Sigmoid colon (tissue), 7 donors: ENCODE measurements around the gene TRAP1. TPM values are rescaled to one million over a fixed set of nuclear protein-coding genes. Genes with fewer than 3 reads are reported as not detected.
A peak's percentile ranks its signal among the peaks of the same experiment; 100 is the strongest.

ENCODE experiments used
- DNase-seq: peaks from one replicate; pipeline ENCODE4 v3.0.0-alpha.2; 2019
- H3K27ac ChIP-seq, 4 donors: fragments of 200-600 bp; sonication (generic); one replicate each; pipeline ENCODE4 v1.5.1; 2016 to 2019; ENCODE audit warnings: mild to moderate bottlenecking in 1 of 4
- H3K27me3 ChIP-seq, 3 donors: fragments of 200-600 bp; sonication (generic); one replicate each; pipeline ENCODE4 v1.5.1; 2019; ENCODE audit warnings: mild to moderate bottlenecking in 1 of 3
- H3K36me3 ChIP-seq, 4 donors: fragments of 200-600 bp; sonication (generic); one replicate each; pipeline ENCODE4 v1.5.1; 2016 to 2019
- H3K4me1 ChIP-seq, 4 donors: fragments of 200-600 bp; sonication (generic); one replicate each; pipeline ENCODE4 v1.5.1; 2017 to 2019
- H3K4me3 ChIP-seq, 4 donors: fragments of 200-600 bp; sonication (generic); one replicate each; pipeline ENCODE4 v1.5.1; 2017 to 2019; ENCODE audit warnings: mild to moderate bottlenecking in 2 of 4, moderate library complexity in 1 of 4
- H3K9me3 ChIP-seq, 4 donors: fragments of 200-600 bp in 3 of 4; sonication (generic) in 3 of 4; one replicate each; pipeline versions ENCODE4 v1.5.1 to v1.6.1; 2013 to 2019
- EP300 ChIP-seq, 4 donors: sonication (generic); formaldehyde crosslinking; IDR thresholded peaks; one replicate each; pipeline ENCODE4 v1.6.1; 2017; ENCODE audit warnings: antibody characterized with exemption in 4 of 4
- POLR2A ChIP-seq, 2 donors: fragments of 450-650 bp; IDR thresholded peaks; one replicate each; pipeline ENCODE4 v1.6.1; 2016; ENCODE audit warnings: antibody characterized with exemption in 2 of 2, mild to moderate bottlenecking in 2 of 2, moderate library complexity in 2 of 2
- POLR2AphosphoS5 ChIP-seq, 4 donors: sonication (generic); formaldehyde crosslinking; IDR thresholded peaks; one replicate each; pipeline ENCODE4 v1.6.1; 2017; ENCODE audit warnings: antibody characterized with exemption in 4 of 4
- WGBS, 2 donors: extraction: QIAGEN DNeasy Blood & Tissue Kit; methylation state at CpG; one replicate each; pipeline ENCODE4 v1.1.7; 2013; 5-methylcytosine and 5-hydroxymethylcytosine counted together
- intact Hi-C: fragments of 100-400 bp; cut with DNase I; formaldehyde crosslinking; loops from one replicate; pipeline ENCODE4 v1.15.1; 2023
- polyA plus RNA-seq, 3 donors: library from polyadenylated mRNA; stranded (reverse); fragments of 200-250 nt; gene quantifications; one replicate each; pipeline ENCODE4 v1.2.3, GENCODE V29; 2013
- total RNA-seq, 4 donors: library from RNA; depleted of rRNA; stranded (reverse); fragments of >200 nt; gene quantifications; one replicate each; pipeline ENCODE4 v1.1.0, GENCODE V29; 2016
- TF ChIP-seq, protein P1 (sequence below), 4 experiments: fragments of 450-650 bp in 3 of 4; fragments of 200-600 bp in 1 of 4; IDR thresholded peaks; one replicate each; pipeline ENCODE4 v1.5.1; 2016 to 2019; ENCODE audit warnings: antibody characterized with exemption in 4 of 4, mild to moderate bottlenecking in 3 of 4, moderate library complexity in 2 of 4
- donor health status: healthy with polysubstance abuse.
- donor health status: Bipolar disorder and iron deficiency.
- donor health status: healthy.

The TRAP1 gene
- total and polyA plus RNA-seq, 7 donors = 17.4 to 64.9 (median 45.6) TPM

DNA sequence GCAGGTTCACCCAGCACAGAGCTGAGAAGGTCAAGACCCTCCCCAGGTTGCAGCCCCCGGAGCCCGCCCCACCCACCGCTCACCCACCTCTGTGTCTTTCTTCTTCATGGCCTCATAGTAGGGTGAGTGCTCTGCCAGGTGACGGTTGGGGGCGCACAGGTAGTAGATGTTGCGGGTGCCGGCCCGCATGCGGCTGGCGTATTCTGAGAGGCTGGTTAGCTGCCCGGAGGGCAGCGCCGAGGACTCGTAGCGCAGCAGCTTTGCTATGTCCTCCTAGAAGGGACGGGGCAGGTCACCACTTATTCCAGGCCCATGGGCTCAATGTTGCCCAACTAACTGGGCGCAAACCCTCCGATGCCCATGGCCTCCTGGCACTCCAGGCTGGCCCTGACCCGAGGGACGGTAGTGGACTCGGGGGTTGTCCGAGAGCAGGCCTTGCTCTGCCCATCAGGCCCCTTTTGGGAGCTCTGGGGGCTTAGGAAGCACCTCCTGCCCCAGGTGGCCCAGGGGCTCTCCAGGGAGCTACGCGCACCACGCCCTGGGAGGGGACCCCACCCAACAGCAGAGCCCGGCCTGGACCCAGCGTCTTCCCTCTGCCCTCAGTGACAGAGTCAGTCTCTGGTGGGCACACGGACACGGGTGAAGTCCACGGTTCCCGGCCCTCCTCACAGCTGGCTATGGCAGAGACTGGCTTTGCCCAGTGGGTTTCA is 53.0 kb downstream of the TRAP1 start:
- TF ChIP-seq POLR2A (IDR thresholded peaks at IDR 0.05) (no peak), EP300 (IDR thresholded peaks at IDR 0.05) (no peak), POLR2AphosphoS5 (IDR thresholded peaks at IDR 0.05) (no peak)
- TF ChIP-seq, protein P1, sequence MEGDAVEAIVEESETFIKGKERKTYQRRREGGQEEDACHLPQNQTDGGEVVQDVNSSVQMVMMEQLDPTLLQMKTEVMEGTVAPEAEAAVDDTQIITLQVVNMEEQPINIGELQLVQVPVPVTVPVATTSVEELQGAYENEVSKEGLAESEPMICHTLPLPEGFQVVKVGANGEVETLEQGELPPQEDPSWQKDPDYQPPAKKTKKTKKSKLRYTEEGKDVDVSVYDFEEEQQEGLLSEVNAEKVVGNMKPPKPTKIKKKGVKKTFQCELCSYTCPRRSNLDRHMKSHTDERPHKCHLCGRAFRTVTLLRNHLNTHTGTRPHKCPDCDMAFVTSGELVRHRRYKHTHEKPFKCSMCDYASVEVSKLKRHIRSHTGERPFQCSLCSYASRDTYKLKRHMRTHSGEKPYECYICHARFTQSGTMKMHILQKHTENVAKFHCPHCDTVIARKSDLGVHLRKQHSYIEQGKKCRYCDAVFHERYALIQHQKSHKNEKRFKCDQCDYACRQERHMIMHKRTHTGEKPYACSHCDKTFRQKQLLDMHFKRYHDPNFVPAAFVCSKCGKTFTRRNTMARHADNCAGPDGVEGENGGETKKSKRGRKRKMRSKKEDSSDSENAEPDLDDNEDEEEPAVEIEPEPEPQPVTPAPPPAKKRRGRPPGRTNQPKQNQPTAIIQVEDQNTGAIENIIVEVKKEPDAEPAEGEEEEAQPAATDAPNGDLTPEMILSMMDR (IDR thresholded peaks at IDR 0.05) = no peak
- Histone ChIP-seq H3K9me3 (no peaks in the 10 kb centered on the region), H3K27me3 (no peaks in the 10 kb centered on the region), H3K36me3 (peaks cover 13 to 80% (median 29%) of the 10 kb centered on the region in 4 donors), H3K27ac (no peak overlapping the region), H3K4me3 (no peak overlapping the region), H3K4me1 (no peaks in the 10 kb centered on the region)
- DNase-seq = no peak
- WGBS, 2 donors = 97 to 98% methylated on average over 31 of the region's 31 CpGs
- intact Hi-C loops = no loop called here

- DNase-seq = no peak
- Histone ChIP-seq H3K4me1 (no peaks in the 10 kb centered on the region), H3K36me3 (peaks cover 16 to 87% (median 30%) of the 10 kb centered on the region in 4 donors), H3K4me3 (no peak overlapping the region), H3K27ac (no peak overlapping the region), H3K9me3 (no peaks in the 10 kb centered on the region), H3K27me3 (no peaks in the 10 kb centered on the region)
- intact Hi-C loops = no loop called here
- TF ChIP-seq POLR2AphosphoS5 (IDR thresholded peaks at IDR 0.05) = no peak
- TF ChIP-seq EP300 (IDR thresholded peaks at IDR 0.05) = no peak
- TF ChIP-seq, protein P1 (IDR thresholded peaks at IDR 0.05) = no peak
- 95% methylated on average over 17 of the region's 17 CpGs for WGBS, 2 donors
Observed at GRCh38 chr16:3662601-3663000, 54.7 kb downstream of the TRAP1 start.

DNA sequence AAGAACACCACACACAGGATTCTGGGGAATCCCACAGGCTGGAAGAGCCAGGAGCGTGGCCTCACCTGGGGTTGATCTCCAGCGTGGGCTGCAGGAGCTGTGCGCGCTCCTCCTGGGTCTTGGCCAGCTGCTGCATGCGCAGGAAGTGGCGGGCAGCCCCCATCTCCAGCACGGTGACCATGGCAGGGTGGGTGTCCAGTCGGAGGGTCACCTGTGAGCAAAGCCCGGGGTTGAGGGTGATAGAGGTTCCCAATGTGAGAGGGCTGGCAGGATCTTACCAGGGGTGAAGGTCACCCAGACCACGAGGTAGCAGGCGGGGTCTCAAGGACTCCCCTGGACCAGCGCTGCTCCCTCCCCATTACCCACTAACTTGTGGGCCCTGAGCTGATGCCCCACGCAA is 55.4 kb downstream of the TRAP1 start:
- no peaks in the 10 kb centered on the region for H3K9me3 ChIP-seq
- no peaks in the 10 kb centered on the region for H3K27me3 ChIP-seq
- intact Hi-C loops = no loop called here
- H3K4me3 ChIP-seq = no peak overlapping the region
- 90 to 94% methylated on average over 13 of the region's 13 CpGs for WGBS, 2 donors
- no peaks in the 10 kb centered on the region for H3K4me1 ChIP-seq
- peaks cover 18 to 94% (median 33%) of the 10 kb centered on the region in 4 donors for H3K36me3 ChIP-seq
- TF ChIP-seq POLR2AphosphoS5 (IDR thresholded peaks at IDR 0.05) (no peak), POLR2A (IDR thresholded peaks at IDR 0.05) (no peak), EP300 (IDR thresholded peaks at IDR 0.05) (no peak)
- TF ChIP-seq, protein P1 (IDR thresholded peaks at IDR 0.05) = no peak
- DNase-seq = no peak
- H3K27ac ChIP-seq = no peak overlapping the region

DNA sequence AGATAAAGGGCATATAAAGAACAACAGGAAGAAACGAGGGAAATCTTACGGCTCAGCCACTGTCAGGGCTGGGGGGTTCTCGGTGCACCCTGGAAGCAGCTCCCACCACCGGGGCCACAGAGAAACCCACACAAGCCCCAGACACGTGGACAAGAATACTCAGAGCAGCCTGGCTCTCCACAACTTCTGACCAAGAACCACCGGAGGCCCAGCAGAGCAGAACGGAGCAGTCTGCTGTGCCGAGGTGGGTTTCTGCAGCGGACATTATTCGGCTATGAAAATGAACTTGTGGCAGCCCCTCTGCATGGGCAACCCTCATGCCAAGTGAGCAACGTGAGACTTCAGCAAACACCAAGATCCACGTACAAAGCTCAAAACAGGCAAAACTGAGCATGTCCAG is 56.0 kb downstream of the TRAP1 start:
- WGBS, 2 donors = 86 to 89% methylated on average over 12 of the region's 12 CpGs
- no peak overlapping the region for H3K4me3 ChIP-seq
- no peaks in the 10 kb centered on the region for H3K27me3 ChIP-seq
- DNase-seq = no peak
- no peaks in the 10 kb centered on the region for H3K9me3 ChIP-seq
- TF ChIP-seq, protein P1 (IDR thresholded peaks at IDR 0.05) = no peak
- no peak for TF ChIP-seq POLR2AphosphoS5 (IDR thresholded peaks at IDR 0.05)
- no peak for TF ChIP-seq EP300 (IDR thresholded peaks at IDR 0.05)
- TF ChIP-seq POLR2A (IDR thresholded peaks at IDR 0.05) = no peak
- H3K4me1 ChIP-seq = no peaks in the 10 kb centered on the region
- no peak overlapping the region for H3K27ac ChIP-seq
- H3K36me3 ChIP-seq = peaks cover 21 to 99% (median 39%) of the 10 kb centered on the region in 4 donors
- intact Hi-C loops = no loop called here

DNA sequence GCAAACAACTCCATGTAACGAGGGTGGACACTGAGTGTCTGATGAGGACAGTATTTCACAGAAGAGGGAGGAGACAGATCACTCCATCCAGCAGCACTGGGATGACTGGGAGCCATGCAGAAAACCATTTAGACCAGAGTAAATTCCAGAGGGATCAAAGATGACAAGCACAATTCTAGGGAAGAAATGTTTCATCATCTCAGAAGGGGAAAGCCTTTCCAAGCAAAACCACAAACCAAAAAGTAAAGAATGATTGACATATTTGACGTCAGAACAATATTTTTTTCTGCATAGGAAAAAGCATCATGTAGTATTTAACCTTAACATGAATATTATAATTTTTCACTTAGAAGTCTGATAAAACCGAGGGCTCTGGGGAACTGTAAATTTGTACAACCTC is 58.1 kb downstream of the TRAP1 start:
- Histone ChIP-seq H3K4me1 (no peaks in the 10 kb centered on the region), H3K27me3 (no peaks in the 10 kb centered on the region), H3K36me3 (peaks cover 20 to 95% (median 38%) of the 10 kb centered on the region in 4 donors), H3K9me3 (no peaks in the 10 kb centered on the region), H3K27ac (no peak overlapping the region), H3K4me3 (no peak overlapping the region)
- TF ChIP-seq EP300 (IDR thresholded peaks at IDR 0.05) (no peak), POLR2A (IDR thresholded peaks at IDR 0.05) (no peak), POLR2AphosphoS5 (IDR thresholded peaks at IDR 0.05) (no peak)
- TF ChIP-seq, protein P1 (IDR thresholded peaks at IDR 0.05) = no peak
- WGBS, 2 donors = 84% methylated on average over 3 of the region's 3 CpGs
- DNase-seq = peak; percentile 2
- intact Hi-C loops = no loop called here
